HG02642 (cell line): Measurements from ENCODE around the gene NKPD1.

Experiments
- ATAC-seq: cut with Tn5 transposase; IDR thresholded peaks from one replicate; pipeline ENCODE4 v1.9.1; 2021; ENCODE audit warnings: mild to moderate bottlenecking; ENCODE audit not compliant: unreplicated experiment, poor library complexity

The NKPD1 gene

GRCh38 chr19:45156011-45156630 lies 4.7 kb downstream of the NKPD1 start:
- no peak for ATAC-seq

- ATAC-seq, result no peak
Measured at GRCh38 chr19:45154064-45154827, 6.5 kb downstream of the NKPD1 start.

DNA sequence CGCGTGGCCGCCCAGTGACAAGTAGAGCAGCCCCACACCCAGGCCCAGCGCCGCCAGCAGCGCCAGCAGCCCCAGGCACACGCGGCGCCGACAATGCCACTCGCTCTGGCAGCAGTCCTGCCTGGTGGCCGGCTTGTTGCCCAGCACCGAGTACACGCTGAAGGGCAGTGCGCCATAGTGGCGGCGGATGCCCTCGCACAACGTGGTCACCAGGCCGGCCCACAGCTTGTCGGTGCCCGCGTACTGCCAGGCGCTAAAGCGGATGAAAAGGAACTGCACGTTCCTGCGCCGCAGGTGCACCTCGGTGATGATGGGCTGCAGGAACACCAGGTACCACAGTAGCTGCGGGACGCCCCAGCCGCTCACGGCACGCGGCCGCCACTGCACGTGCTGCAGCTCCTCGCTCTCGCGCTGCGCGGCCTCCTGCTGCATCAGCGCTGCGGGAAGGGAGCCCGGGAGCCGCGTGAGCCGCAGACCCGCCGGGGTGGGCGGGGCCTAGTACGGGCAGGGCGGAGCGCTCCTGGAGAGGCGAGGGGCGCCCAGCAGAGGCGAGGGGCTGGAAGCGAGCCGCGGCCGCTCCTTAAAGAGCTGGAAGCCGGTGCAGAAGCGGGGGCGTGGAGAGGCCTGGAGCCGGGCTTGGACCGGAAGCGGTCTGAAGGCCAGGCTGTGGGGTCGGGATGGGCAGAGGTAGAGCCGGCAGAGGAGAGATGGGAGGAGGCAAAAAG lies 7.3 kb downstream of the NKPD1 start:
- ATAC-seq, result no peak

- ATAC-seq, result no peak
Measured at GRCh38 chr19:45152504-45153338, 8.1 kb downstream of the NKPD1 start.

GRCh38 chr19:45151821-45152503 lies 8.8 kb downstream of the NKPD1 start:
- no peak for ATAC-seq

DNA sequence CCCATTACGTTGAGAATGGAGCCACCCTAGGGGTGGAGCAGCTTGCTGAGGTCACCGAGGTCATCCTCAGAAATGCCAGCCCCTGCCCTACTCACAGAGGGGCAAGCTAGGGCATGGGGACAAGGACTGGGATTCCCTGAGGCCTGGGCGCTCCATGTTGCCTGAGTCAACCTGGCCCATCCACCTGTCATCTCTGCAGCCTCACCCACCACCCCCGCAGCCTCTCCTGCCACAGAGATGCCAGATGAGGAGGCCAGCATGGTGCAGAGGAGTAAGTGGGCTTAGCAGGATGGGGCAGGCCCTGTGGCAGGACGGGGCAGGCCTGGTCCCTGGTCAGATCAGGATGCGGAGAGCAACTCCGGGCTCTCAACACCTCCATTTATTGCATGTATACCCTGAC lies 9.5 kb downstream of the NKPD1 start:
- no peak for ATAC-seq

GRCh38 chr19:45150751-45151281 lies 10.0 kb downstream of the NKPD1 start:
- ATAC-seq, result no peak

GRCh38 chr19:45150180-45150579 lies 10.6 kb downstream of the NKPD1 start:
- no peak for ATAC-seq

- ATAC-seq, result no peak
Measured at GRCh38 chr19:45149129-45149528, 11.7 kb downstream of the NKPD1 start.

DNA sequence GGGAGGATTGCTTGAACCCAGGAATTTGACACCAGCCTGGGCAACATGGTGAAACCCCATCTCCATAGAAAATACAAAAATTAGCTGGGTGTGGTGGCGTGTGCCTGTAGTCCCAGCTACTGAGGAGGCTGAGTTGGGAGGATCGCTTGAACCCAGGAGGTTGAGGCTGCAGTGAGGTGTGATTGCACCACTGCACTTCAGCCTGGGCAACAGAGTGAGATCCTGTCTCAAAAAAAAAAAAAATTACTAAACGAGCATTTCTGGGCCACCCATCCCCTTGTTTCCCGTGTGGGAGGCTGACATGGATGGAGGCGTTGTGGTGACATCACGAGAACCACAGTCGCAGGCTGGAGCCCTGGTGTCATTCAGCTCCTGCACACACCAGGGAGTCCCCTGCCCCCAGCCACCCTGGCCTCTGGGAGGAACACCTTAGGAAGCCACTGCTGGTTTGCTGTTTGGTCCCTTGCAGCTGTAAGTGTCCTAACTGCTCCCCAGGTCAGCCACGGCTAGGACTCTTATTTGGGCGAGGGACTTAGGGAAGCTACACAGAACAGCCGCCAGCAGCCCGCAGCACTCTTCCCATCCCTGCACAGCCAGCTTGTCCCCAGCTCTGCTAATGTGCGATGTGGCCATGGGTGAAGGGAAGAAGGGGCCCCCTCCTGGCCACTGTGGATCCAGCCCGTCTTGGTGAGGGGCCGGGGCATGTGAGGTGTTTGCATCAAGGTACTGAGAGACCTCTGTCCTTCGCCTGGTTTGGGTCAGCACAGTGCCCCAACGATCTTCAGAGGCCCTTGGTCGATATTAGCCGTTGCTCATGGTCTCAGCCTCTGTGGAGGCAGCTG lies 12.7 kb downstream of the NKPD1 start:
- ATAC-seq, result no peak

GRCh38 chr19:45146741-45147205 lies 14.0 kb downstream of the NKPD1 start:
- ATAC-seq, result no peak

DNA sequence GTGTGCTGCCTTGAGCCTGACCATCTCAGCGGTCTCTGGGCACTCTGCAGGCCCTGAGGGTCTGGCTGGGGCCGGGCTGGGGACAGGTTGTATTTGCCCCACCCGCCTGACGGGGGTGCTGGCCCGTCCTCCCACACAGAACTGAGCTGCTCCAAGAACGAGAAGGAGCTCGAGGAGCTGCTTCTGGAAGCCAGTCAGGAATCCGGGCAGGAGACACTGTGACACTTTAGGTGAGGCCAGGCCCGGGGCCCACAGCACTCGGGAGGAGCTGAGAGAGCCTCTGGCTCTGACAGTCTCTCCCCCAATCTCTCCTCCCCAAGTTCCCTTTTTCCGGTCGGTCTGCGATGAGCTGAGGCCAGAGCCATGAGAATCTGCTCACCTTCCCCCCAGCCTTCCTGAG lies 14.5 kb downstream of the NKPD1 start:
- no peak for ATAC-seq

DNA sequence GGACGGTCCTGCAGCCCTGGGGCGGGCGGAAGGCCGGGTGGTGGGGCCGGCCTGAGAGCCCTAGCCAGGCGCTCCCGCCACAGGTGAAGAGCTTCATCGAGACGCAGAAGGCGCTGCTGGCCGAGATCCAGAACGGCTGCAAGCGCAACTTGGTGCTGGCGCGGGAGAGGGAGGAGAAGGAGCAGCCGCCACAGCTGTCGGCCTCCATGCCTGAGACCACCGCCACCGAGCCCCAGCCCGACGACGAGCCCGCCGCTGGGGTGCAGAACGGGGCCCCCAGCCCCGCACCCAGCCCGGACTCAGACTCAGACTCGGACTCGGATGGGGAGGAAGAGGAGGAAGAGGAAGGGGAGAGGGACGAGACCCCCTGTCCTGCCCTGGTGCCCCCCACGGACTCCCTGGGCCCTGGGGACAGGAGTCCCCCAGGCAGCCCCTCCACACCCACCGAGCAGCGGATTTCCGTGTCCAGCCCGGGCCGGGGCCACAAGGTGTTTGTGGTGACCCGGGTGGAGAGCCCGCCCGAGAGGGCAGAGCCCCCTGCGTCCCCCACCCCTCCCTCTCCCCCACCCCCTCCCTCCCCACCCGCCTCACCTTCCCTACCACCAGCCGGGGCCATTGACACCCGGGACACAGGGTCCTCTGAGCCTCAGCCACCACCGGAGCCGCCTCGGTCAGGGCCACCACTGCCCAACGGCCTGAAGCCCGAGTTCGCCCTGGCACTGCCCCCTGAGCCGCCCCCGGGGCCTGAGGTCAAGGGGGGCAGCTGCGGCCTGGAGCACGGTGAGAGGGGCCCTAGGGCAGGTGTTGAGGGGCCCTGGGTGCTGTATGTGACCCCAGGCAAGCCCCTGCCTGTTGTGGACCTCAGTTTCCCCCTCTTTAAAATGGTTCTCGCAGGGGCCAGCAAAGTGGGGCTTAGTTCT lies 15.3 kb downstream of the NKPD1 start:
- ATAC-seq, result no peak

- ATAC-seq, result no peak
Measured at GRCh38 chr19:45144431-45145269, 16.1 kb downstream of the NKPD1 start.

GRCh38 chr19:45142726-45143110 lies 18.1 kb downstream of the NKPD1 start:
- no peak for ATAC-seq

GRCh38 chr19:45142016-45142725 lies 18.6 kb downstream of the NKPD1 start:
- no peak for ATAC-seq
